HepG2 (cell line): ENCODE measurements around the gene SLIT1. TPM values are rescaled to one million over a fixed set of nuclear protein-coding genes. Genes with fewer than 3 reads are reported as not detected.

ENCODE experiments used
- ATAC-seq: fragments of 200-7000 bp; cut with Tn5 transposase; 3 replicates; pipeline ENCODE4 v1.9.1; 2020; ENCODE audit warnings: mild to moderate bottlenecking, moderate library complexity
- BruUV-seq: library from RNA; stranded (reverse); fragments of 400-500 nt; replicated peaks from 2 replicates; lab custom pipeline; 2021; lab: Mats Ljungman, UMichigan
- CTCF ChIA-PET: fragments of 300-600 bp; formaldehyde crosslinking; extraction: SDS; loops from one replicate; lab custom pipeline; 2021; ENCODE audit warnings: low total read pairs, inconsistent platforms, low intra/inter-chr PET ratio; lab: Yijun Ruan, JAX
- POLR2A ChIA-PET: fragments of 350-600 bp; sonication (Branson Sonifier 250); formaldehyde crosslinking; loops from one replicate; lab custom pipeline; 2020; ENCODE audit warnings: antibody characterized with exemption, inconsistent platforms; lab: Yijun Ruan, JAX
- DNase-seq: peaks from one replicate; pipeline ENCODE4 v3.0.0-alpha.2; 2015; ENCODE audit warnings: low spot score
- FAIRE-seq: peaks from 3 replicates; lab custom pipeline; 2011; peaks lifted over from hg19 to GRCh38; lab: Jason Lieb, UNC
- H2AFZ ChIP-seq: one replicate; pipeline ENCODE4 v1.6.1; 2011; ENCODE audit warnings: low read length, inconsistent platforms
- H3K27ac ChIP-seq: fragments of 300-600 bp; 3 replicates; pipeline ENCODE4 v1.8.0; 2011; ENCODE audit warnings: mixed run types, mild to moderate bottlenecking, mixed read lengths, low read length, inconsistent platforms; ENCODE audit not compliant: insufficient read depth; ENCODE audit errors: extremely low read length
- H3K27me3 ChIP-seq, 2 experiments: fragments of 200-600 bp in 1 of 2; 2 replicates in 1 of 2; 3 replicates in 1 of 2; pipeline versions ENCODE4 v1.6.0 to v1.8.0; 2011; ENCODE audit warnings: low read length in 2 of 2, mild to moderate bottlenecking in 2 of 2, moderate library complexity in 2 of 2, inconsistent platforms in 1 of 2; ENCODE audit not compliant: insufficient read depth in 2 of 2, control insufficient read depth in 1 of 2
- H3K36me3 ChIP-seq, 2 experiments: fragments of 200-600 bp in 1 of 2; replicated peaks in 1 of 2; 2 replicates in 1 of 2; 3 replicates in 1 of 2; pipeline versions ENCODE4 v1.5.1 to v1.8.0; 2011; ENCODE audit warnings: low read length in 2 of 2, inconsistent platforms in 1 of 2; ENCODE audit not compliant: insufficient read depth in 2 of 2, control insufficient read depth in 1 of 2
- H3K4me1 ChIP-seq: 2 replicates; pipeline ENCODE4 v1.5.1; 2012; ENCODE audit warnings: low read length, inconsistent platforms; ENCODE audit not compliant: insufficient read depth
- H3K4me2 ChIP-seq: 2 replicates; pipeline ENCODE4 v1.6.0; 2011; ENCODE audit warnings: low read depth, low read length, inconsistent platforms
- H3K4me3 ChIP-seq, 3 experiments: fragments of 200-600 bp in 1 of 3; sonication (generic), shearing (Covaris generic) in 1 of 3; replicated peaks in 1 of 3; 2 replicates each; pipeline ENCODE4 v1.5.1; 2011 to 2016; ENCODE audit warnings: low read length in 3 of 3, inconsistent platforms in 2 of 3, low read depth in 2 of 3, mild to moderate bottlenecking in 2 of 3, control low read depth in 1 of 3, mixed read lengths in 1 of 3; ENCODE audit not compliant: insufficient read depth in 1 of 3
- H3K79me2 ChIP-seq: one replicate; pipeline ENCODE4 v1.6.1; 2011; ENCODE audit warnings: low read length, inconsistent platforms; ENCODE audit not compliant: insufficient read depth
- H3K9ac ChIP-seq: 2 replicates; pipeline ENCODE4 v1.6.0; 2011; ENCODE audit warnings: mild to moderate bottlenecking, low read depth, low read length, inconsistent platforms; ENCODE audit not compliant: insufficient read depth
- H3K9me3 ChIP-seq: 2 replicates; pipeline ENCODE4 v1.5.1; 2012; ENCODE audit warnings: mild to moderate bottlenecking, low read length
- H4K20me1 ChIP-seq: 2 replicates; pipeline ENCODE4 v1.6.0; 2011; ENCODE audit warnings: inconsistent platforms, mild to moderate bottlenecking, low read length, moderate library complexity; ENCODE audit not compliant: insufficient read depth
- EZH2 ChIP-seq: conservative IDR thresholded peaks from 2 replicates; pipeline ENCODE4 v1.6.1; 2012; ENCODE audit warnings: mild to moderate bottlenecking, low read depth, low read length, moderate library complexity
- KLF15 ChIP-seq: sonication (generic); formaldehyde crosslinking; IDR thresholded peaks from 2 replicates; pipeline ENCODE4 v1.8.1; 2023; ENCODE audit warnings: borderline replicate concordance, mild to moderate bottlenecking, inconsistent platforms, missing genetic modification reagents, mixed read lengths
- MEIS2 ChIP-seq: sonication (generic); formaldehyde crosslinking; IDR thresholded peaks from 2 replicates; pipeline ENCODE4 v1.9.0; 2021; ENCODE audit warnings: mild to moderate bottlenecking, missing genetic modification reagents
- NAIF1 ChIP-seq: sonication (generic); formaldehyde crosslinking; IDR thresholded peaks from 2 replicates; pipeline ENCODE4 v1.5.0; 2020; ENCODE audit warnings: mild to moderate bottlenecking, missing genetic modification reagents, borderline replicate concordance
- SP5 ChIP-seq: IDR thresholded peaks from 2 replicates; pipeline ENCODE4 v1.6.1; 2016; ENCODE audit warnings: low read depth, borderline replicate concordance
- ZC3H13 ChIP-seq: sonication (generic); formaldehyde crosslinking; IDR thresholded peaks from 2 replicates; pipeline ENCODE4 v1.8.1; 2023; ENCODE audit warnings: mild to moderate bottlenecking, missing genetic modification reagents, moderate library complexity
- ZFP36L2 ChIP-seq: sonication (generic); formaldehyde crosslinking; IDR thresholded peaks from 2 replicates; pipeline ENCODE4 v1.4.0; 2020; ENCODE audit warnings: missing genetic modification reagents
- ZNF788 ChIP-seq: sonication (generic); formaldehyde crosslinking; IDR thresholded peaks from 2 replicates; pipeline ENCODE4 v1.5.0; 2020; ENCODE audit warnings: mild to moderate bottlenecking, missing genetic modification reagents, borderline replicate concordance
- WGBS: methylation state at CpG from one replicate; pipeline ENCODE4 v1.1.6; 2017; ENCODE audit warnings: low lambda C conversion rate; 5-methylcytosine and 5-hydroxymethylcytosine counted together
- in situ Hi-C: cut with HindIII; loops from 2 replicates; pipeline ENCODE4 v1.10.0; 2017; ENCODE audit warnings: low pct_unique_long_range_greater_than_20kb; ENCODE audit not compliant: extremely low pct_ligation_motif_present
- intact Hi-C: fragments of 100-400 bp; cut with micrococcal nuclease; formaldehyde crosslinking; loops from one replicate; pipeline ENCODE4 v1.10.0; 2022; ENCODE audit not compliant: unreplicated experiment
- polyA plus RNA-seq, 8 experiments: library from polyadenylated mRNA; depleted of rRNA in 3 of 8; stranded (reverse) in 7 of 8; unstranded in 1 of 8; fragments of >200 nt; fragmentation: Illumina TruSeq in 4 of 8; extraction: Trizol in 4 of 8; gene quantifications; 2 replicates each; pipeline versions ENCODE4 v1.2.1 to v1.2.3, GENCODE V29; 2011 to 2016; ENCODE audit warnings: low read depth in 4 of 8, missing spikeins in 1 of 8, mixed read lengths in 1 of 8; ENCODE audit not compliant: insufficient read depth in 1 of 8
- total RNA-seq, 5 experiments: library from RNA; depleted of rRNA; stranded (reverse); fragments of >200 nt; fragmentation: Illumina TruSeq; extraction: Trizol; gene quantifications; 2 replicates each; pipeline ENCODE4 v1.2.3, GENCODE V29; 2016; ENCODE audit warnings: low read depth in 1 of 5
- TF ChIP-seq, protein P1 (sequence below): sonication (generic); formaldehyde crosslinking; IDR thresholded peaks from 2 replicates; pipeline ENCODE4 v1.4.0; 2020; ENCODE audit warnings: missing genetic modification reagents

Gene SLIT1
- total and polyA plus RNA-seq, 2 of the 13 experiments (the other 11 are each of a cell fraction or from before 2014, with no cell fraction given) = 0.09 to 0.33 TPM

DNA sequence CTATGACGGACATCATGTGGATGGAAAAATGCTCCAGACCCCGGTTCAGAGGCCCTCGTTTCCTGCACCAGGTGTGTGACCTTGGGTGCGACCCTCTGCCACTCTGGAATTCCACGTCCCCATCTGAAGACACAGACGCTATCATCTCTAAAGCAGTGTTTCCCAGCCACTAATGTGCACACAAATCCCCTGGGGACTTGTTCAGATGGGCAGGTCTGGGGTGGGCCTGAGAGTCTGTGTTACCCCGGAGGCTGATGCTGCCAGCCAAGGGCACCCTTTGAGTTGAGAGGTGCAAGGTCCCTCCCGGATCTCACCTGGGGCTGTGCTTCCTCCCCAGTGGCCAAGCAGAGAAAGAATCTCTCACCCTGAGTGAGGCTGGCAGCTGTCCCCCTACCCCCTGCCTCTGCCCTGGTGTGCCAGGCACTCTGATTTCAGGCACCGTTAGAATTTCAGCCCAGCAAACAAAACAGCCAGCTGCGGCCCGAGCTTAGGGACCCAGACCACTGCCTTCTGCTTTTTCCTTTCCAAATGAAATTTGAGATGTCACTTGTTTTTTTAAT is 90.0 kb downstream of the SLIT1 start:
- no peak for DNase-seq
- Histone ChIP-seq H3K4me3 (no peak overlapping the region), H3K27ac (no peak overlapping the region), H3K27me3 (peaks cover 5 to 89% of the 10 kb centered on the region in 2 experiments), H3K9me3 (no peaks in the 10 kb centered on the region), H3K9ac (no peak overlapping the region), H3K79me2 (no peaks in the 10 kb centered on the region), H2AFZ (no peak overlapping the region), H4K20me1 (no peaks in the 10 kb centered on the region), H3K36me3 (no peaks in the 10 kb centered on the region), H3K4me2 (no peak overlapping the region), H3K4me1 (no peaks in the 10 kb centered on the region)
- TF ChIP-seq ZNF788 (CRISPR knock-in tag) = no peak
- no peak for TF ChIP-seq NAIF1
- no peak for TF ChIP-seq ZFP36L2 (CRISPR knock-in tag)
- no peak for TF ChIP-seq MEIS2 (CRISPR knock-in tag)
- no peak for TF ChIP-seq ZC3H13 (CRISPR knock-in tag)
- TF ChIP-seq SP5 (CRISPR knock-in tag) = no peak
- TF ChIP-seq EZH2 = no peak
- TF ChIP-seq, protein P1, sequence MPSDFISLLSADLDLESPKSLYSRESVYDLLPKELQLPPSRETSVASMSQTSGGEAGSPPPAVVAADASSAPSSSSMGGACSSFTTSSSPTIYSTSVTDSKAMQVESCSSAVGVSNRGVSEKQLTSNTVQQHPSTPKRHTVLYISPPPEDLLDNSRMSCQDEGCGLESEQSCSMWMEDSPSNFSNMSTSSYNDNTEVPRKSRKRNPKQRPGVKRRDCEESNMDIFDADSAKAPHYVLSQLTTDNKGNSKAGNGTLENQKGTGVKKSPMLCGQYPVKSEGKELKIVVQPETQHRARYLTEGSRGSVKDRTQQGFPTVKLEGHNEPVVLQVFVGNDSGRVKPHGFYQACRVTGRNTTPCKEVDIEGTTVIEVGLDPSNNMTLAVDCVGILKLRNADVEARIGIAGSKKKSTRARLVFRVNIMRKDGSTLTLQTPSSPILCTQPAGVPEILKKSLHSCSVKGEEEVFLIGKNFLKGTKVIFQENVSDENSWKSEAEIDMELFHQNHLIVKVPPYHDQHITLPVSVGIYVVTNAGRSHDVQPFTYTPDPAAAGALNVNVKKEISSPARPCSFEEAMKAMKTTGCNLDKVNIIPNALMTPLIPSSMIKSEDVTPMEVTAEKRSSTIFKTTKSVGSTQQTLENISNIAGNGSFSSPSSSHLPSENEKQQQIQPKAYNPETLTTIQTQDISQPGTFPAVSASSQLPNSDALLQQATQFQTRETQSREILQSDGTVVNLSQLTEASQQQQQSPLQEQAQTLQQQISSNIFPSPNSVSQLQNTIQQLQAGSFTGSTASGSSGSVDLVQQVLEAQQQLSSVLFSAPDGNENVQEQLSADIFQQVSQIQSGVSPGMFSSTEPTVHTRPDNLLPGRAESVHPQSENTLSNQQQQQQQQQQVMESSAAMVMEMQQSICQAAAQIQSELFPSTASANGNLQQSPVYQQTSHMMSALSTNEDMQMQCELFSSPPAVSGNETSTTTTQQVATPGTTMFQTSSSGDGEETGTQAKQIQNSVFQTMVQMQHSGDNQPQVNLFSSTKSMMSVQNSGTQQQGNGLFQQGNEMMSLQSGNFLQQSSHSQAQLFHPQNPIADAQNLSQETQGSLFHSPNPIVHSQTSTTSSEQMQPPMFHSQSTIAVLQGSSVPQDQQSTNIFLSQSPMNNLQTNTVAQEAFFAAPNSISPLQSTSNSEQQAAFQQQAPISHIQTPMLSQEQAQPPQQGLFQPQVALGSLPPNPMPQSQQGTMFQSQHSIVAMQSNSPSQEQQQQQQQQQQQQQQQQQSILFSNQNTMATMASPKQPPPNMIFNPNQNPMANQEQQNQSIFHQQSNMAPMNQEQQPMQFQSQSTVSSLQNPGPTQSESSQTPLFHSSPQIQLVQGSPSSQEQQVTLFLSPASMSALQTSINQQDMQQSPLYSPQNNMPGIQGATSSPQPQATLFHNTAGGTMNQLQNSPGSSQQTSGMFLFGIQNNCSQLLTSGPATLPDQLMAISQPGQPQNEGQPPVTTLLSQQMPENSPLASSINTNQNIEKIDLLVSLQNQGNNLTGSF (CRISPR knock-in tag) = no peak
- no peak for TF ChIP-seq KLF15 (CRISPR knock-in tag)
- in situ Hi-C loops (no loop called here), intact Hi-C loops (no loop called here)
- WGBS = 43% methylated on average over 4 of the region's 11 CpGs
- ChIA-PET CTCF (no interaction called here), POLR2A (no interaction called here)
- FAIRE-seq = no peak
- BruUV-seq = no TSS peak
- ATAC-seq = no peak
